ENCODE results near the gene IPCEF1. TPM values are rescaled to one million over a fixed set of nuclear protein-coding genes. Genes with fewer than 3 reads are reported as not detected.
A peak's percentile ranks its signal among the peaks of the same experiment; 100 is the strongest.

The IPCEF1 gene
- total RNA-seq, 1 experiment from 2014 or later: 0.57 TPM

- TF ChIP-seq CTCF (conservative IDR thresholded peaks at IDR 0.05): no peak
- ChIA-PET CTCF (interaction anchor here (1.4 kb wide), 1 partner anchor 16 kb away, joined by 5 read pairs; no protein-coding TSS in a partner anchor), POLR2A (ENCODE audit: unreplicated experiment) (no interaction called here)
Measured at GRCh38 chr6:154403788-154404187, 47.2 kb upstream of the IPCEF1 start.

GRCh38 chr6:154402081-154402780 lies 45.6 kb upstream of the IPCEF1 start:
- H2AFZ ChIP-seq: no peak overlapping the region
- no peaks in the 10 kb centered on the region for H3K79me2 ChIP-seq (ENCODE audit: low read depth)
- no peaks in the 10 kb centered on the region for H3K36me3 ChIP-seq (ENCODE audit: low read depth)
- TF ChIP-seq CTCF (conservative IDR thresholded peaks at IDR 0.05) (no peak), EZH2 (IDR thresholded peaks at IDR 0.05; ENCODE audit: low read depth) (no peak)
- H4K20me1 ChIP-seq (ENCODE audit: insufficient read depth): no peaks in the 10 kb centered on the region
- peaks cover 8% of the 10 kb centered on the region; the same call in 1 of the 2 replicates for H3K4me1 ChIP-seq (replicated peaks; ENCODE audit: insufficient read depth)
- CTCF ChIA-PET: no interaction called here
- no peak overlapping the region for H3K4me3 ChIP-seq
- no peak overlapping the region for H3K27ac ChIP-seq
- H3K27me3 ChIP-seq (ENCODE audit: insufficient read depth, low read depth): no peaks in the 10 kb centered on the region
- no peak for DNase-seq
- H3K9me2 ChIP-seq (ENCODE audit: insufficient read depth): no peaks in the 10 kb centered on the region
- no peaks in the 10 kb centered on the region for H3K9me3 ChIP-seq (ENCODE audit: insufficient read depth, low read depth)
- intact Hi-C loops (cut with micrococcal nuclease; ENCODE audit: unreplicated experiment): loop anchor here (10.0 kb wide), 1 partner anchor 247 kb away; no protein-coding TSS in a partner anchor
- H3K4me2 ChIP-seq: no peak overlapping the region
- POLR2A ChIA-PET (ENCODE audit: unreplicated experiment): interaction anchor here (0.6 kb wide), 1 partner anchor 735 kb away, joined by 4 read pairs; no protein-coding TSS in a partner anchor
- H3F3A ChIP-seq (ENCODE audit: insufficient read depth, low read depth): no peaks in the 10 kb centered on the region
- no TSS peak for BruUV-seq (replicated peaks)

More at GRCh38 chr6:154403788-154404187, 47.2 kb upstream of the IPCEF1 start:
- H2AFZ ChIP-seq: no peak overlapping the region
- no peaks in the 10 kb centered on the region for H3K27me3 ChIP-seq (ENCODE audit: insufficient read depth, low read depth)
- H3K4me1 ChIP-seq (replicated peaks; ENCODE audit: insufficient read depth): peaks cover 8% of the 10 kb centered on the region; the same call in 1 of the 2 replicates
- no peak overlapping the region for H3K4me3 ChIP-seq
- H4K20me1 ChIP-seq (ENCODE audit: insufficient read depth): no peaks in the 10 kb centered on the region
- H3K4me2 ChIP-seq: no peak overlapping the region
- no peaks in the 10 kb centered on the region for H3F3A ChIP-seq (ENCODE audit: insufficient read depth, low read depth)
- H3K79me2 ChIP-seq (ENCODE audit: low read depth): no peaks in the 10 kb centered on the region
- peak; percentile 36 to 39 for DNase-seq
- H3K9me3 ChIP-seq (ENCODE audit: insufficient read depth, low read depth): no peaks in the 10 kb centered on the region
- no peaks in the 10 kb centered on the region for H3K9me2 ChIP-seq (ENCODE audit: insufficient read depth)
- no TSS peak for BruUV-seq (replicated peaks)
- intact Hi-C loops (cut with micrococcal nuclease; ENCODE audit: unreplicated experiment): loop anchor here (10.0 kb wide), 1 partner anchor 249 kb away; no protein-coding TSS in a partner anchor
- no peak overlapping the region for H3K27ac ChIP-seq
- no peaks in the 10 kb centered on the region for H3K36me3 ChIP-seq (ENCODE audit: low read depth)

DNA sequence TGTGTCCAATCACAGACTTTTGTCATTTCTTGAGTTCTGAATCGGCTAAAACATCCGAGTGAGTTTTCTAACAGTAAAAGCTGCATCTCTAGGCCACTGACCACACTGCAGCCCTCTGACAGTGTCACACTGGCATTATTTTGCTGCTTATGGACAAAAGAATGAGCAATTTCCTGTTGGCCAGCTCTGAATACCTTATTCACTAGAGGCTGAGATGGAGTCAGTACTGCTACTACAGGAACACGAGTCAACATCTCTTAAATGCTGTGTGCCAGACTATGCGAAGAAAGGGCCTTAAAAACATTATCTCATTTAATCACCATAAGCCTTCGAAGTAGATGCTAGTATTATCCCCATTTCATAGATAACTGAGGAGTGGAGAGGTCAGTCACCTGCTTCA lies 42.5 kb upstream of the IPCEF1 start:
- BruUV-seq (replicated peaks): no TSS peak
- Histone ChIP-seq H3K4me1 (replicated peaks; ENCODE audit: insufficient read depth) (peaks cover 8% of the 10 kb centered on the region; the same call in 1 of the 2 replicates), H4K20me1 (ENCODE audit: insufficient read depth) (no peaks in the 10 kb centered on the region), H3K9me3 (ENCODE audit: insufficient read depth, low read depth) (no peaks in the 10 kb centered on the region), H3K9me2 (ENCODE audit: insufficient read depth) (no peaks in the 10 kb centered on the region), H2AFZ (no peak overlapping the region), H3K27ac (no peak overlapping the region), H3F3A (ENCODE audit: insufficient read depth, low read depth) (no peaks in the 10 kb centered on the region), H3K27me3 (ENCODE audit: insufficient read depth, low read depth) (no peaks in the 10 kb centered on the region), H3K4me2 (no peak overlapping the region), H3K4me3 (no peak overlapping the region), H3K36me3 (ENCODE audit: low read depth) (no peaks in the 10 kb centered on the region), H3K79me2 (ENCODE audit: low read depth) (no peaks in the 10 kb centered on the region)
- no peak for DNase-seq
- TF ChIP-seq EZH2 (IDR thresholded peaks at IDR 0.05; ENCODE audit: low read depth): no peak
- no peak for TF ChIP-seq CTCF (conservative IDR thresholded peaks at IDR 0.05)
- intact Hi-C loops (cut with micrococcal nuclease; ENCODE audit: unreplicated experiment): no loop called here
- ChIA-PET CTCF (interaction anchor here (0.7 kb wide), 1 partner anchor 214 kb away, joined by 3 read pairs; no protein-coding TSS in a partner anchor), POLR2A (ENCODE audit: unreplicated experiment) (no interaction called here)
